Stimulated activated CD8-positive, alpha-beta memory T cell treated with anti-CD3 and anti-CD28 coated beads, Interleukin-15, amount 100 ng/mL, for 4 hours (primary cell): Measurements from ENCODE around the gene CDR2.
"Not testable (repeated sequence)": the region's sequence is repeated elsewhere in the genome, so short reads cannot be mapped to it uniquely, and the experiment has no call there.

Experiments
- DNase-seq, 2 donors: peaks; one replicate each; pipeline ENCODE4 v3.0.0-alpha.2; 2020; ENCODE audit warnings: low read depth in 2 of 2

The CDR2 gene

DNA sequence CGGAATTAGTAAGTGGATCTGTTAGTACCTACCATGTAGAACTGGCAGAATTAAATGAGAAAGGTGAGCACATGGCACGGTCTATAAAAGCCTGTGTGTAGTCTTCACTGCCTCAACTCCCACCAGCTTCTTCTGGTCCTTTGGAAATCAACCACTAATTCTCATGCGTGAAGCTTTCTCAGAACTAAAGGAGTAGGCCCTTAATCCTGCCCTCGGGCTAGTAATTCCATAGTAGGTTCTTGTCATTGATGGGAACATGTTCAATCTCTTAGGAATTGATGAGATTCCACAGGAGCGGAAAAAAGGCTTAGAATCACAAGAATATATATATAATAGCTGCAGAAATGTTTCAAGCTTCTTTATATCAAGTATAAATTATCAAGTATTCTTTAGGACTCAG is 21.7 kb downstream of the CDR2 start:
- DNase-seq: no peak

DNA sequence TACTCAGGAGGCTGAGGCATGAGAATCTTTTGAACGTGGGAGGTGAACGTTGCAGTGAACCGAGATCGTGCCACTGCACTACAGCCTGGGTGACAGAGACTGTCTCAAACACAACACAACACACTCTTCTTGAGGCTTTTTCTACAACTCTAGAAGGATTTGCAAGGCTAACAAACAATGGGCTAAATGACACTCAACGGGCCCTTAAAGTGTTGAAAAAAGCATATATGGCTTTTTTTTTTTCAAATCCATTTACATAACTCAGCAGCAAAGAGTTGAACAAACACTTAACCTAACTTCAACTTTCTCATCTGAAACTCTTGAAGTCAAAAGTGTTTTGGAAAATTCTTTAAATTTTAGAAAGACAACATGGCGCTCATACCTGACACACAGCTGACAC is 22.3 kb downstream of the CDR2 start:
- no peak for DNase-seq

DNA sequence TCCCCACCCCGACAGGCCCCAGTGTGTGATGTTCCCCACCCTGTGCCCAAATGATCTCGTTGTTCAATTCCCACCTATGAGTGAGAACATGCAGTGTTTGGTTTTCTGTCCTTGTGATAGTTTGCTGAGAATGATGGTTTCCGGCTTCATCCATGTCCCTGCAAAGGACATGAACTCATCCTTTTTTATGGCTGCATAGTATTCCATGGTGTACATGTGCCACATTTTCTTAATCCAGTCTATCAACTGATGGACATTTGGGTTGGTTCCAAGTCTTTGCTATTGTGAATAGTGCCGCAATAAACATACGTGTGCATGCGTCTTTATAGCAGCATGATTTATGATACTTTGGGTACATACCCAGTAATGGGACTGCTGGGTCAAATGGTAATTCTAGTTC is 23.4 kb downstream of the CDR2 start:
- DNase-seq: not testable (repeated sequence)

DNA sequence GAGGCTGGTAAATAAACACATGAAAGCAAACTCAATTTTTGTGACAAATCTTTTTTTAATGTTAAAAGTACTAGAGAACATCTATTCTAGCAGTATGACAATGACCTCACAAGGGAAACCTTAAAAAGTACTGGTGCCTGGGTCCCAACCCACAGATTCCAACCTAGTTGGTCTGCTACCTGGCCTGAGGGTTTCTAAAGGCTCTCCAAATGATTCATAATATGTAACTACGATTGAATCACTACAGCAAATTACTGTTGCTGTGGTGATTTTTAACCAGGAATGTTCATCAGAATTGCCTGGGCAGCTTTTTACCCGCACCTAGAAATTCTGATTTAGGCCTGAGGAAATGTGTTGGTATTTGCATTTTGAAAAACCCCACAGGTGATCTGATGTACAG is 26.1 kb downstream of the CDR2 start:
- no peak for DNase-seq

DNA sequence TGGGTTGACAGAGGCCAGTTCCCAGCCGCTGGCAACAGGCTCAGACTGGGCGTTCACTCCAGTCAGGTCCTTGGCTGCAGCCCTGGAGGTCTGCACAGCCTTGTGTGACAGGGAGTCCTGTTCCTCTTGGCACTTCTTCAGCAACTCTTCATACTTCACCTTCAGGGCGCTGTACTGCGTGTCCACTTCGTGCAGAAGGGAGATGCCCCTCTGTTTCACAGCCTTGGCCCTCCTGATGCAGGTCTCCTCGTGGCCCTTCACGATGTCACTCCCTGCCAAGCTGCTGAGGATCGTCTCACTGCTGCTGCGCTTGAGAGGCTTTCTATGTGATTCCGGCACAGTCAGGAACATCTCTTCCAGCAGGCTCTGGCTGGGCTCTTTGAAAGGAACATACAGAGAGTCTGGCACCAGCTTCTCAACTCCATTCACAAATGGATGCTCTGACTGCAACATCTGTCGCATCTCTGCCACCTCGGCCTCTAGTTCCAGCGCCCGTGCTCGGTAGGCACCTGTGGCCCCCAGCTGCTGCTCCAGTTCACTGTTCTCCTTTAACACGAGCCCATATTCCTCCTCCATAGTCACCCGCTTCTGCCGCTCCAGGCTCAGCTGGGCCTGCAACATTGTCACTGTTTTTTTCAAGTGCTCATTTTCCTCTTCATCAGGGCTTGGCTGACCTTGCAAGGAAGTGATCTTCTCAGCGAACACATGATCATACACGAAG is 27.2 kb downstream of the CDR2 start:
- no peak for DNase-seq

DNA sequence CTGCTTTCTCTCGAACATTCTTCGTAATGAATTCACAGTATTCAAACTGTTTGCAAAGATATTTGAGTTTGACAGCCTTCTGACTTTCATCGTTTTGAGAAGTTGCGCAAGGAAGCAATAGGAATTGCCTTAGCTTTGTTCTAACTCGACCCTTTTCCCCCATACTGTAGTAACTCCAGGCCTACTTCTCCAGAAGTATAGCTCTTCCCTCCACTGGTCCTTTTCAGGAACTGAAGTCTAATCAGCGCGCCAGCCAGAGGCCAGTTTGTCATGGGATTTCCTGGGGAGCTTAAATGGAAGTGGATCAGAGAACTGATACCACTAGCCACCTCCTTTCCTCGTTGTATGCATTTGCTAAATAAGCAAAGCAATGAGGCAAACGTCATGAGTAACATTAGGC is 27.9 kb downstream of the CDR2 start:
- no peak for DNase-seq

DNA sequence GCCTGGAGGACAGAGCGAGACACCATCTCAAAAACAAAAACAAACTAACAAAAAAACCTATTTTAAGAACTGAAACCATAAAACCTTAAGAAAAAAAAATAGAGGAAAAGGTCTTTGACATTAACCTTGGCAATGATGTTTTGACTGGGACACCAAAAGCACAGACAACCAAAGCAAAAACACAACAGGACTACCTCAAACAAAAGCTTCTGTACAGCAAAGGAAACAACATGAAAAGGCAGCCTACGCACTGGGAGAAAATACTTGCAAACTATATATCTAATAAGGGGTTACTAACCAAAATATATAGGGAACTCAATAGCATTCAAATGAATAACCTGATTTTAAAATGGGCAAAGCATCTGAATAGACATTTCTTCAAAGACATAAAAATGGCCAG is 32.3 kb downstream of the CDR2 start:
- no peak for DNase-seq

DNA sequence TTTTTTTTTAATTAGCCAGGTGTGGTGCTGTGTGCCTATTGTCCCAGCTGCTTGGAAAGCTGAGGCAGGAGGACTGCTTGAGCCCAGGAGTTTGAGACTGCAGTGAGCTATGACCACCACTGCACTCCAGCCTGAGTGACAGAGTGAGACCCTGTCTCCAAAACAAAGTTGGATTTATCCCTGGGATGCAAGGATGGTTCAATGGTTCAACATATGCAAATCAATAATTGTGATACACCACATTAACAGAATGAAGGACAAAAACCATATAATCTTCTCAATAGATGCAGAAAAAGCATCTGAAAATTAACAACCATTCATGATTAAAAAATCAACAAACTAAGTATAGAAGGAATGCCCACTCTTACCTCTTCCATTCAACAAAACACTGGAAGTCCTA is 33.5 kb downstream of the CDR2 start:
- DNase-seq: no peak

DNA sequence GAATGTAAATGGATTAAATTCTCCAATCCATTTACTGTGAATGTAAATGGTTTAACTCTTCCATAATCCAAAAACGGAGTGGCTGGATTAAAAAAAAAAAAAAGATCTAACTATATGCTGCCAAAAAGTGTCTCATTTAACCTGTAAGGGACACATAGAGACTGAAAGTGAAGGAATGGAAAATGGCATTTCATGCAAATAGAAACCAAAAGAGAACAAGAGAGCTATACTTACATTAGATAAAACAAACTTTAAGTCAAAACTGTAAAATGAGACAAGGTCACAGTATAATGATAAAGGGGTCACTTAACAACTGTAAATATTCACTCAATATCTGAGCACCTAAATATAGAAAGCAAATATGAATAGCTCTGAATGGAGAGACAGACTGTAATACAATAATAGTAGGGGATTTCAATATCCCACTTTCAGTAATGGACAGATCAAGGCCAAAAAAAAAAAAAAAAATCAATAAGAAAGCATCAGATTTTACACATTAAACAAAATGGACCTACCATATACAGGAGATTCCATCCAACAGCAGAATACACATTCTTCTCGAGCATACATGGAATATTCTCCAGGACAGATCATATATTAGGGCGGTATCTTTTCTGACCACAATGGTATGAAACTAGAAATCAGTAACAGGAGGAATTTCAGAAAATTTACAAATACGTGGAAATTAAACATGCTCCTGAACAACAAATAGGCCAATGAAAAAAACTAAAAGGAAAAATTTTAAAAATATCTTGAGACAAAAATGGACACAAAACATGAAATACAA is 36.4 kb downstream of the CDR2 start:
- no peak for DNase-seq

DNA sequence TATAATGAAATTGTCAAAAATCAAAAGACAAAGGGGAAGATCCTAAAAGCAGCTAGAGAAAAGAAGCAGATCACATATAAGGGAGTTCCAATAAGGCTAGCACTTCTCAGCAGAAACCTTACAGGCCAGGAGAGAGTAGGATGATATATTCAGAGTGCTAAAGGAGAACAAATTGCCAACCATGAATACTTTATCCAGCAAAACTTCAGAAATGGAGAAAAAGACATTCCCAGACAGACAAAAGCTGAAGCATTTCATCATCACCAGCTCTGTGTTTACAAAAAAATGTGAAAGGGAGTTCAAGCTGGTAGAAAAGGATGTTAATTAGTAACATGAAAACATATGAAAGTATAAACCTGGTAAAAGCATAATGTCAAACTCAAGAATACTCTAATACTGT is 37.4 kb downstream of the CDR2 start:
- no peak for DNase-seq

DNA sequence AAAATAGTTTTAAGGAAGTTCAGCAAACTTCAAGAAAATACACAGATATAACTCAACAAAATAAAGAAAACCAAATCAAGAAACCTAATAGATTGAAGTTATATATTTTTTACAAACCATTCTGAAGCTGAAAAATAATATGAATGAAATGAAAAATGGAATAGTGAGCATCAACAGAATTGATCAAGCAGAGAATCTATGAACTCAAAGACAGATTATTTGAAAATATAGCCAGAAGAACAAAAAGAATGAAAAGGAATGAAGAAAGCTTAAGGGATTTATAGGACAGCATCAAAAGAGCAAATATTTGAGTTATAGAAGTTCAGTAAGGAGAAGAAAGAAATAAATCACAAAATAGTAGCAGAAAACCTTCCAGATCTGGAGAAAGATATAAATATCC is 37.8 kb downstream of the CDR2 start:
- no peak for DNase-seq

DNA sequence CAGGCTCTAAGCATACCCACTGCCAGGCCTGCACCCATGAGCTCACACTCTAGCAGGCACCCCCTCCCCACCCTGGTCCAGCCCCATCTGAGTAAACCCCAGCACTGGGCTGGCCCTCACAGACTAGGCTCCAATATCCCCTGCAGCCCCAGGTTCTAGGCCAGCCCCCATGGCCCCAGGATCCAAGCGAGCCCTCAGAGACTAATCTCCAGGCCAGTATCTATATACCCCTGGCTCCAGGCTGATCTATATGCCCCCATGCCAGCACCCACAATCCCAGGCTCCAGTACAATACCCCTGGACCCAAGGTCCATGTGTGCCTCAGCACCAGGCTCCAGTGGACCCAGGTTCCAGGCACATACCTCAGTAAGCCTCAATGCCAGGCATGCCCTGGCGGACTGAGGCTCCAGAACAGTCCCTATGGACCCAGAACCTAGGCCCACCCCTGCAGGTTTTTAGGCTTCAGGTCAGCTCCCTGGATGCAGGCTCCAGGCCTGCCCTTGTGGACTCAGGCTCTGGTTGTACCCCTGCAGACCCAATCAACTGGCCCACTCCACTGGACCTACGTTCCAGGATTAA is 38.7 kb downstream of the CDR2 start:
- no peak for DNase-seq

DNA sequence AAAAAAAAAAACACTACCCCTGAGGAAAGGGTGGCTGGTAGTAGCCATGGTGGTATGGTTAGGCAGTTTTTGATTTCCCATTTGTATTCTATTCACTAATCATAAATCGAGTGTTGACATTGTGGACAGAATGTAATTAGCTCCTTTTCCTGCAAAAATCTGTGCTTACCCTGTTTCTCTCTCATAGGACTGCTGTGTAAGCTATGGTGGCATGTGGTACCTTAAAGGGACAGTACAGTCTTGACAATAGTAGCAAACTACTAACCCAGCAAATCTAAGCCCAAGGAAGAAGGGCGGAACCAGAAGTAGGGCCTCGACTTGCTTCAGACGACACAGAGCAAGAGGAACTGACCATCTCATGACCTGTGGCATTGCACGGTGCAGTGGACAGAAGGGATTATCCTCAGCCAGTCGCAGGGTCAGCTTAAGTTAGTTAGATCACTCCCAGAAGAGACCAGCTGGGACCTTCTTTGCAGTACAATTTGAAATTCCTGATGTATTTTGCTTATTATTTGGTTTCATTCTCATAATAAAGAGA is 40.9 kb downstream of the CDR2 start:
- DNase-seq: no peak

DNA sequence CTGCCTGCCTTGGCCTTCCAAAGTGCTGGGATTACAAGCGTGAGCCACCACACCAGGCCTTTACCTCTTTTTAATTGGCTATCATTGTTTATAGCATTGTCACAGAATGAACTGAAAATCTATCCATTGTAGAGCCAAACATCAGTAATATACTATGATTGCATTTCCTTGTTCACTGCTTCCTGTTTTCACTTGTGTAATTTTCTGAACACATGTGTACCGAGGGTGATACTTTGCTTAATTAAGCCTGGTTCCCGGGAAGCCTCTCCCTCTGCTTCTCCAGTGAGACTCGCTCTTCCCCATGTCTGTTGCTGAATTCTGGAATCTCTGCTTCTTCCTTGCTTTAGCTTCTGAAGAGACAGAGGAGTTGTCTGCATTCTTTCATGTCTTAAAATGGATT is 44.1 kb downstream of the CDR2 start:
- DNase-seq: no peak

DNA sequence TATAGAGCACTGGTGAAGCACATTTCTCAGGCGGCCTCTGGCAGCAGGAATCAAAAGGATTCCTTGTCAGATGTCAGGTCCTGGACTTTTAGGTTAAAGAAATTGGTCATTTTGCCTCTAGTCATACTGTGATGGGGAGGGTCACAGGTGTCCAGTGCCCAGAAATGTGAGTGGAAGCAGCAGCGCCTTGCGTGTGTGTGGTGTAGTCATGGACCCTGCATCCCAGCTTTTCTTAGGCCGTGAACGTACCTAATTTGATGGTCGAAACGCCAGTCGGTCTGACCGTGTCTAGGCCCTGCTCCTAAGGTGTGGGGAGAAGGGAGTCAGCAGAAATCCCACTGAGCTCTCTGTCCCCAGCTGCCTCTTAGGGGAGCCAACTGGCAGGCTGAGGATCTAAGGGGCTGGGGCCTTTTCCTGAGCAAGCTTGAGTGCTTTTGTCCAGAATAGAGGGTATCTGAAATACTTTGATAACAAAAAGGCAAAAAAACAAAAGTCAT is 45.2 kb downstream of the CDR2 start:
- DNase-seq: no peak

DNA sequence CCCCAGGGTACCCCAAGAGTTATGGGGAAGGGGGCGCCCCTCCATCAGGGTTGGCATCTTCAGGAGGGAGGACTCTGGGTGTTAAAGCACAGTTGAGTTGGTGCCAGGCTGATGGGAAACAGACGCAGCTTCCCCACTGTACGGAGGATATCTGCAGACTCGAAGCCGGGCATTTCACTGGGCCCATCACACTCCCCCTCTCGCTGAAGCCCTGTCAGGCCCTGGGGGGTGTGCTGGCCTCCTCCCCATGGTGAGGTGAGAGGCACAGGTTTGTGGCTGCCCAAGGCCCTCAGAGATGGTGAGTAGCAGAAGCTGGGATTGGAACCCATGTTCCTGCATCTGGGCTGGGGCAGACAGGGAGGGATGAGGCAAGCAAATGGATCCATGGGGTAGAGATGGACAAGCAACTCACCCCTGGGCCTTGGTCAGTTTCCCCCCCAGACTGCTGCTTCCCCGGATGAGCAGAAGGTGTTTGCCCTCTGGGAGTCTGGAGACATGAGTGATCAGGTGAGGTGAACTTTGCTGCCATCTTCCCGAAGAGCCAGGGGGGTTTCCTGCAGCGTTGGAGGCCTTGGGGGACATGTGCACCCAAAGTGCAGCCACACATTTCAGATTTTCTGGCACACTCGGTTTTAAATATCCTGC is 46.2 kb downstream of the CDR2 start:
- DNase-seq: no peak

DNA sequence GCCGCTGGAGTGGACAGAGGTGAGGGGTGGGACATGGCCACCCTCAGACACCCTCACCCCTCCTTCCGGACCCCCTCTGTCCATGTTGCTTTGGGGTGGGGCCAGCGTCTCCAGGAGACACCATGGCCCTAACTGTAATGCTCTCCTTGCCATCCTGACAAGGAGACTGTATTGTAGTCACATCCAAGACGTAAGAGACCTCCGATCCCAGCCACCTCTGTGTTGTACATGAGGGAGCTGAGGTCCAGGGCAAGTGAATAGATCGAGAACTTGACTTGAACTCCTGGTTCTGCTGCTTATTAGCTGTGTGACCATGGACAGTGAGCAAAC is 47.0 kb downstream of the CDR2 start:
- DNase-seq: no peak

DNA sequence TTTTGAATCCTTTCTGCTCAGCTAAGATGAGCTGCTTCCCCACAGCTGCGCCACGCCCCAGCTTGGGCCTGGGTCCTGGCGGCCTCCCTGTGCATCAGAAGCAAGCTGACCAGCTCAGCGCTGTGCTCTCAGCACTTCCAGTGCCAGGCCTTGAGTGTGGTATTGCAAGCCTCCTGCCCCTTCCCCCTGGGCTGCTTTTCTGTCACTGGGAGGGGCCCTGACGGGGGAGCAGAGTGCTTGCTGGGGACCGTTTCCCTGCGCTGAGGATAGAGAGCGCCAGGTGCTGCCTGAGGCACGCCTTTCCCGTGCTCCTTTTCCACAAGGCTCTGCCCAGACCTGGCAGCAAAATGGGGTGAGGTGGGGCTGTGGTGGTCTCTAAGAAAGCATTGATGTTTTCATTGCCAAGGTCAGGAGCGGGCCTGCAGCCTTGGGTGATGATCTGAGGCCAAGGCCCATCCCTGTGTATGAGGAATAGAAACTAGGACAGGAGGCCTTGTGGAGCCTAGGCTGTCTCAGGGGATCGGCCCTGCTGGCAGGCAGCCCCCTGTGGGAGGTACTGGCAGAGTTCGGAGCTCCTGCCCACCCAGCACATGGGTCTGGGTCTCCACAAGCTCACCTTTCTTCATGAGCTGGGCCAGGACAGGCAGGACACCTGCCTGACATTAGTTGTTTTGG is 47.5 kb downstream of the CDR2 start:
- DNase-seq: no peak

DNA sequence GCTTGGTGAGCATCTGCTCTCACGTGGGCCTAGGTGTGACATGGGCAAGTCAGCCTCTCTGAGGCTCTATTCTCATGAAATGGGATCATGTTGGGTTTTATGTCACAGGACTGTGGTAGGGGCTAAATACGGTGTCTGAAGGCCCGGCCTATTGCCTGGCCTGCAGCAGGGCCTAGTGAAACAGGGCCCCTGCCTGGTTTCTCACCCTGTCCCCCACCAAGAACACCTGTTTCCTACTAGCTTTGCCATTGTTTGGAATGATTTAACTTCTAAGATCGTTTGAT is 48.1 kb downstream of the CDR2 start:
- DNase-seq: no peak

DNA sequence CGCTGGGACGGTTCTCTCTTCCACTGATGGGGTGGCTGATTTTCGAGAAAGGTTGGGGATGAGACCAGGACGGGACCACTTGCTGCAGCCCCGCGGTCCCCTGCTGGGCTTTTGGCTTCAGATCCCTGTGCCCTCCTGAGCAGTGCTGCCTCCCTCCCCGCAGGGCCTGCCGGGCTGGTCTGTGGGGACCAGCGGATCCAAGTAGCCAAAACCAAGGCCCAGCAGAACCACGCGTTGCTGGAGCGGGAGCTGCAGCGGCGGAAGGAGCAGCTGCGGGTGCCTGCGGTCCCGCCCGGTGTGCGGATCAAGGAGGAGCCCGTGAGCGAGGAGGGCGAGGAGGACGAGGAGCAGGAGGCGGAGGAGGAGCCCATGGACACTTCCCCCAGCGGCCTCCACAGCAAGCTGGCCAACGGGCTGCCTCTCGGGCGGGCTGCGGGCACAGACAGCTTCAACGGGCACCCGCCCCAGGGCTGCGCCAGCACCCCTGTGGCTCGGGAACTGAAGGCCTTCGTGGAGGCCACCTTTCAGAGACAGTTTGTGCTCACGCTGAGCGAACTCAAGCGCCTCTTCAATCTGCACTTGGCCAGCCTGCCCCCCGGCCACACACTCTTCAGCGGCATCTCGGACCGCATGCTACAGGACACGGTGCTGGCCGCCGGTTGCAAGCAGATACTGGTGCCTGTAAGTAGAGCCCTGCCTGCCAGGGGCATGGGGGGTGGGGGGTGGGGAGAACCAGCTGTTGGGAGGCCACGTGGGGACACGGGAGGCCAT is 48.6 kb downstream of the CDR2 start:
- no peak for DNase-seq
